Spleen (tissue), 7 donors: ENCODE results near the gene PICALM.

Experiments
- POLR2A ChIP-seq, 3 donors: fragments of 450-650 bp; IDR thresholded peaks; one replicate each; pipeline ENCODE4 v1.5.1; 2017; ENCODE audit warnings: antibody characterized with exemption in 3 of 3, mild to moderate bottlenecking in 1 of 3
- POLR2AphosphoS5 ChIP-seq, 3 donors: sonication (generic); formaldehyde crosslinking; IDR thresholded peaks; one replicate each; pipeline ENCODE4 v1.5.1; 2017; ENCODE audit warnings: antibody characterized with exemption in 3 of 3
- TF ChIP-seq, protein P1 (sequence below), 11 experiments: fragments of 200-600 bp in 7 of 11; fragments of 450-650 bp in 4 of 11; sonication (generic) in 4 of 11; IDR thresholded peaks in 8 of 11; conservative IDR thresholded peaks in 3 of 11; 1 replicate in 7 of 11; 2 replicates in 4 of 11; pipeline versions ENCODE4 v1.4.0 to v1.8.0; 2016 to 2021; ENCODE audit warnings: antibody characterized with exemption in 11 of 11, inconsistent platforms in 4 of 11, mild to moderate bottlenecking in 1 of 11
- donor health status: DM: no; HTN: no; CAD: no; lungs with moderate emphysema.
- donor health status: DM: no; HTN: no; CAD: no.
- donor health status: DM: no; HTN: no; CAD: no.

DNA sequence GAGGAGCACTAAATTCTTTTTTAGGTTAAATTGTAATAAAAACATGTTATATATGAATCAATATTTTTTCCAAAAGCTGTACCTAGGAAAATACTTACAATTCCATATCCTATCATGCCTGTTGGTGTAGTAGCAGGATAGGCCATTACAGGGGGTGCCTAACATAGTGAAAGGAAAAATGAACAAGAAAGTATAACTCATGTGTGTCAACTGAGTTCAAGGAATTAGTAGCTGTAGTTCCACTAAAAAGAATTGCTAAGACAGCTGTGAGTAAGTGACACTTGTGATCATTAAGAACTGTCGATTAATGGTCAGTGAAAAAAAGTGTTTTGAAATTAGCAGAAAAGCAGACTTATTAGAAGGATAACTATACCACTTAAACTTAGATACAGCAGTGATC lies 92.4 kb downstream of the PICALM start:
- TF ChIP-seq POLR2A (IDR thresholded peaks at IDR 0.05) (no peak), POLR2AphosphoS5 (IDR thresholded peaks at IDR 0.05) (no peak)
- TF ChIP-seq, protein P1, sequence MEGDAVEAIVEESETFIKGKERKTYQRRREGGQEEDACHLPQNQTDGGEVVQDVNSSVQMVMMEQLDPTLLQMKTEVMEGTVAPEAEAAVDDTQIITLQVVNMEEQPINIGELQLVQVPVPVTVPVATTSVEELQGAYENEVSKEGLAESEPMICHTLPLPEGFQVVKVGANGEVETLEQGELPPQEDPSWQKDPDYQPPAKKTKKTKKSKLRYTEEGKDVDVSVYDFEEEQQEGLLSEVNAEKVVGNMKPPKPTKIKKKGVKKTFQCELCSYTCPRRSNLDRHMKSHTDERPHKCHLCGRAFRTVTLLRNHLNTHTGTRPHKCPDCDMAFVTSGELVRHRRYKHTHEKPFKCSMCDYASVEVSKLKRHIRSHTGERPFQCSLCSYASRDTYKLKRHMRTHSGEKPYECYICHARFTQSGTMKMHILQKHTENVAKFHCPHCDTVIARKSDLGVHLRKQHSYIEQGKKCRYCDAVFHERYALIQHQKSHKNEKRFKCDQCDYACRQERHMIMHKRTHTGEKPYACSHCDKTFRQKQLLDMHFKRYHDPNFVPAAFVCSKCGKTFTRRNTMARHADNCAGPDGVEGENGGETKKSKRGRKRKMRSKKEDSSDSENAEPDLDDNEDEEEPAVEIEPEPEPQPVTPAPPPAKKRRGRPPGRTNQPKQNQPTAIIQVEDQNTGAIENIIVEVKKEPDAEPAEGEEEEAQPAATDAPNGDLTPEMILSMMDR (IDR thresholded peaks at IDR 0.05 in 8 of 11, conservative IDR thresholded peaks at IDR 0.05 in 3 of 11), result no peak
